ENCODE data around the gene POLD3.
A peak's percentile ranks its signal among the peaks of the same experiment; 100 is the strongest.

POLD3 gene

DNA sequence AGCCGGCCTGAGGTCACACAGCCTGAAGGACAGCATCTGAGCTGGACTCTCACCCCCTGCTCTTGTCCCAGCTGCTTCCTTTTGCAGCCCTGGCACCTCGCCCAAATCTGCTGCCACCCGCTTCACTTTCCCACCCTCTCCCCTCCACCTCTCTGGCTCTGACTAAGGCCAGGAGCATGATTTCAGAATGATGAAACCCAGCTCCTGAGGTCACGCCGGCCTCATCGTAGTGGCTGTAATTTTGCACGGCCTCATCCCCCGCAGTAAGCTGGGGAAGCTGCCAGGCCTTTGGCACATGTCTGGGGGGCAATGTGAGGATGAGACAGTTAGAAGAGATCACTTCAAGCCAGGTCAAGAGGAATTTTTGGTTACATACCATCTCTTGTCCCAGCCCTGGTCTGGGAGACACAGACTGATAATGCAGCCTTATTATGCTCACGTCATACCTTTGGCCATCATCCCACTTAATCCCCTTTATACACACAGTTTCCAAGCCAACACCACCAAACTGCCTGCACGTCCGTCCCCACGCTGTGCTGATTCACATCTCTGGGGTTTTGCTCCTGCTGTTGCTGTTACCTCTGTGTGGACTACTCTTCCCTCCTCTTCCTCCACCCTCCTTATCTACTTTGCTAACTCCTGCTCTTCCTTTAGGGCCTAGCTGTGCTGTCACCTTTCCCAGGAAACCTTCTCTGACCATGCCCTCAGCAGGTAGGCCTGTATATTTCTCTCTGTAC lies 80.7 kb downstream of the POLD3 start:
- TF ChIP-seq, protein P1, sequence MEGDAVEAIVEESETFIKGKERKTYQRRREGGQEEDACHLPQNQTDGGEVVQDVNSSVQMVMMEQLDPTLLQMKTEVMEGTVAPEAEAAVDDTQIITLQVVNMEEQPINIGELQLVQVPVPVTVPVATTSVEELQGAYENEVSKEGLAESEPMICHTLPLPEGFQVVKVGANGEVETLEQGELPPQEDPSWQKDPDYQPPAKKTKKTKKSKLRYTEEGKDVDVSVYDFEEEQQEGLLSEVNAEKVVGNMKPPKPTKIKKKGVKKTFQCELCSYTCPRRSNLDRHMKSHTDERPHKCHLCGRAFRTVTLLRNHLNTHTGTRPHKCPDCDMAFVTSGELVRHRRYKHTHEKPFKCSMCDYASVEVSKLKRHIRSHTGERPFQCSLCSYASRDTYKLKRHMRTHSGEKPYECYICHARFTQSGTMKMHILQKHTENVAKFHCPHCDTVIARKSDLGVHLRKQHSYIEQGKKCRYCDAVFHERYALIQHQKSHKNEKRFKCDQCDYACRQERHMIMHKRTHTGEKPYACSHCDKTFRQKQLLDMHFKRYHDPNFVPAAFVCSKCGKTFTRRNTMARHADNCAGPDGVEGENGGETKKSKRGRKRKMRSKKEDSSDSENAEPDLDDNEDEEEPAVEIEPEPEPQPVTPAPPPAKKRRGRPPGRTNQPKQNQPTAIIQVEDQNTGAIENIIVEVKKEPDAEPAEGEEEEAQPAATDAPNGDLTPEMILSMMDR (IDR thresholded peaks at IDR 0.05; ENCODE audit: low read depth, low read length), result no peak
- DNase-seq (ENCODE audit: extremely low read depth, low read depth), result peak; percentile 92

DNA sequence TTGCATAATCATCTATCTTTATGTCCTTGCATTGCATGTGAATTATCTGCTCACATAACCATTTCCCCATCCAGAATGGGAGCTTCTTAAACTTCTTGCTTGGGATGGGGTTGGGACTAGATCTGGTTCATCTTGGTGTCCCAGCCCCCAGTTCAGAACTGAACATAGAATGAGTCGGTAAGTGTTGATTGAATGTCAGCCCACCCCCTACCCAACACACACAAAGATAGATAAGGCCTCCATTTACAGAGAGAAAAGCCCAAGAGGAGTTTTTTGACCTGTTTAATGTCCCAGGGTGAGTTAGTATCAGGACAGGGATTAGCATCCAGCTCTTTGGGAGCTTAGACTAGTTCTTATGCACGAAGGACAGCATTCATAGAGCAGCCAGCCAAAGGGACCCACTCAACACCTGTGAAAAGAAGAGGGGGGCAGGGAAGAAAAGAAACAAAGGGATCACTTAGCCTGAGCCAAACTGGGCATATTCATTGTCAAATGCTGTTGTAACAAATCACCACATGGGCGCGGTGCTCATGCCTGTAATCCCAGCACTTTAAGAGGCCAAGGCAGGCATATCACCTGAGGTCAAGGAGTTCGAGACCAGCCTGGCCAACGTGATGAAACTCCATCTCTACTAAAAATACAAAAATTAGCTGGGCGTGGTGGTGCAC lies 81.4 kb downstream of the POLD3 start:
- DNase-seq (ENCODE audit: extremely low read depth, low read depth), result no peak
- TF ChIP-seq, protein P1 (IDR thresholded peaks at IDR 0.05; ENCODE audit: low read depth, low read length), result no peak

DNA sequence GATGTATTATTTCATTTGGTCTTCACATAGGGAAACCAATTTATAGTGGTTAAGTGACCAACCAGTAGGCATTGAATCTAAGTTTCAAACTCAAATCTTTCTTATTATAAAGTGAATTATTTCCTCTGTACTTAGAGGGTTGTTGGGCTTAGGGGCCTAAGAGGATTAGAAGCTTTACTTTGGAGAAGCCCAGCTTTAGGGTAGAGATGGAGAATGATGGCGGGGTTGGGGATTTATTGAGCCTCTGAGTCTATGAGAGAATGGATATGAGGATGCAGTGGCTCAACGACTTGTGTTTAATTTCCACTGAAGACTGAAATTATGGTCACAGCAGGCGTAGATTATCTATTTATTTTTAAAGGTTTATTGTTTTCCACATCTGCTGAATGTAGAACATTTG lies 83.4 kb downstream of the POLD3 start:
- TF ChIP-seq, protein P1 (IDR thresholded peaks at IDR 0.05; ENCODE audit: low read depth, low read length), result no peak
- DNase-seq (ENCODE audit: extremely low read depth, low read depth), result no peak

DNA sequence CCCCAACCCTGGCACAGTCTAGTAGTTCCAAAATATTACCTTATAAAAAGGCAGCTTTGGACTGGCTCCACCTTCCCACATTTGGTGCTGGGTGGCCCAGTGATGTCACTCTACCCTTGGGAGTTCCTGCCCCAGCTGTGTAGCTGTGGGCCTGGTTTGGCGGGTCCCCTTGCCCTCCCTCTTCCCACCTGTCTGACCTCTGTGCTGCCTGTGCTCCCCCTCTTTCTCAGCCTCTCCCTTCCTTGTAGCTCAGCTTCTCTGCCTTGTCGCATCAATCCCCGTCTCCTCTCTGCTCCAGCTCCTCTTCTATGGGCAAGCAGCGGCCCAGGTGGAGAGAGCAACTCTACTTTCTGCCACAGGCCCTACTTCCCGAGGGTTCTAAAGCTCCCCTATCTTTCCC lies 84.2 kb downstream of the POLD3 start:
- TF ChIP-seq, protein P1 (IDR thresholded peaks at IDR 0.05; ENCODE audit: low read depth, low read length), result no peak
- no peak for DNase-seq (ENCODE audit: extremely low read depth, low read depth)

DNA sequence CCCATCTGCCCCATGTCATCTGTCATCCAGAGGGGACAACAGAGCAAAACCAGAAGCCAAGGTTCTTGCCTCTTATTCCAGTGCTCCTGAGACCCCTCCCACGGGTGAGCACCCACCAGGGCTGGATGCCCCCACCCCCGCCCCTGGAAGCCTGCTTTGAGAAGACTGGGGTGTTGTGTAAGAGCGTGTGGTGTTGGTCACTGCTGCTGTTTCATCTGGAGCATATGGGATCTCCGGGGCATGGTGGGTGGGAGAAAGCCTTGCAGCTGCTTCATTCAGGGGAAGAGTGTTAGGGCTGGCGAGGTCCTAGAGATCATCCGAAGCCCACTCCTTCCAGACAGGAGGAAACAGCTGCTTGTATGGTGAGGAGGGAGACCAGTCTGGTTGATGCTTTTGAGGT lies 84.7 kb downstream of the POLD3 start:
- TF ChIP-seq, protein P1 (IDR thresholded peaks at IDR 0.05; ENCODE audit: low read depth, low read length), result no peak
- no peak for DNase-seq (ENCODE audit: extremely low read depth, low read depth)

DNA sequence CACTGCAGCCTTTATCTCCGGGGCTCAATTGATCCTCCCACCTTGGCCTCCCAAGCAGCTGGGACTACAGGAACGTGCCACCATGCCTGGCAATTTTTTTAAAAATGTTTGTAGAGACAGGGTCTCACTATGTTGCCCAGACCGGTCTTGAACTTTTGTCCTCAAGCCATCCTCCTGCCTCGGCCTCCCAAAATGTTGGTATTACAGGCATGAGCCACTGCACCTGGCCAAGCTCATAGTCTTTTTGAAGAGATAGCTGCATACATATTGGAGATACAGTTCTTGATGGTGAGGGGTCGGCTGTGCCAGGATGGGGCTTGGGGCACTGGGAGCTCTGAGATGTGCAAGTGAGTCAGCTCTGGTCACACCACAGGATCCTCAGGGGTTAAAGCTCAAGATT lies 85.7 kb downstream of the POLD3 start:
- DNase-seq (ENCODE audit: extremely low read depth, low read depth), result no peak
- TF ChIP-seq, protein P1 (IDR thresholded peaks at IDR 0.05; ENCODE audit: low read depth, low read length), result no peak

Measured in AG09319 (cell line).